Activated T-cell treated with anti-CD3 and anti-CD28 coated beads, Interleukin-2, amount 50 U/mL, for 72 hours (primary cell): ENCODE measurements around the gene IBA57. TPM values are rescaled to one million over a fixed set of nuclear protein-coding genes. Genes with fewer than 3 reads are reported as not detected.
A peak's percentile ranks its signal among the peaks of the same experiment; 100 is the strongest.
"Not testable (repeated sequence)": the region's sequence is repeated elsewhere in the genome, so short reads cannot be mapped to it uniquely, and the experiment has no call there.

Source experiments
- ATAC-seq, 2 donors: fragments of 150-1000 bp; cut with Tn5 transposase; replicated peaks in 1 of 2; 2 replicates each; pipeline ENCODE4 v1.10.0; 2021; ENCODE audit warnings: moderate library complexity in 2 of 2, mild to moderate bottlenecking in 1 of 2
- DNase-seq, 2 donors: peaks; one replicate each; pipeline ENCODE4 v3.0.0; 2021 to 2022; ENCODE audit warnings: mixed read lengths in 1 of 2
- H3K27ac Mint-ChIP-seq: one replicate; pipeline ENCODE4 v1.8.0; 2022; ENCODE audit warnings: mild to moderate bottlenecking, moderate library complexity, mixed read lengths
- H3K27me3 Mint-ChIP-seq: one replicate; pipeline ENCODE4 v1.8.0; 2022; ENCODE audit warnings: low read depth, mixed read lengths
- H3K36me3 Mint-ChIP-seq, 2 donors: one replicate each; pipeline ENCODE4 v1.8.0; 2022; ENCODE audit warnings: mixed read lengths in 2 of 2, mild to moderate bottlenecking in 1 of 2; ENCODE audit not compliant: insufficient read depth in 2 of 2
- H3K4me1 Mint-ChIP-seq: one replicate; pipeline ENCODE4 v1.8.0; 2022; ENCODE audit warnings: low read depth, mixed read lengths
- H3K4me3 Mint-ChIP-seq, 2 donors: one replicate each; pipeline ENCODE4 v1.8.0; 2022; ENCODE audit warnings: mild to moderate bottlenecking in 2 of 2, mixed read lengths in 2 of 2, moderate library complexity in 2 of 2
- H3K9me3 Mint-ChIP-seq, 2 donors: one replicate each; pipeline ENCODE4 v1.8.0; 2022; ENCODE audit warnings: mixed read lengths in 2 of 2
- total RNA-seq, 2 donors: library from RNA; stranded (reverse); gene quantifications; one replicate each; pipeline ENCODE4 v1.2.3, GENCODE V29; 2022

Gene IBA57
- total RNA-seq, 2 donors from 2014 or later, result 9.1 TPM

DNA sequence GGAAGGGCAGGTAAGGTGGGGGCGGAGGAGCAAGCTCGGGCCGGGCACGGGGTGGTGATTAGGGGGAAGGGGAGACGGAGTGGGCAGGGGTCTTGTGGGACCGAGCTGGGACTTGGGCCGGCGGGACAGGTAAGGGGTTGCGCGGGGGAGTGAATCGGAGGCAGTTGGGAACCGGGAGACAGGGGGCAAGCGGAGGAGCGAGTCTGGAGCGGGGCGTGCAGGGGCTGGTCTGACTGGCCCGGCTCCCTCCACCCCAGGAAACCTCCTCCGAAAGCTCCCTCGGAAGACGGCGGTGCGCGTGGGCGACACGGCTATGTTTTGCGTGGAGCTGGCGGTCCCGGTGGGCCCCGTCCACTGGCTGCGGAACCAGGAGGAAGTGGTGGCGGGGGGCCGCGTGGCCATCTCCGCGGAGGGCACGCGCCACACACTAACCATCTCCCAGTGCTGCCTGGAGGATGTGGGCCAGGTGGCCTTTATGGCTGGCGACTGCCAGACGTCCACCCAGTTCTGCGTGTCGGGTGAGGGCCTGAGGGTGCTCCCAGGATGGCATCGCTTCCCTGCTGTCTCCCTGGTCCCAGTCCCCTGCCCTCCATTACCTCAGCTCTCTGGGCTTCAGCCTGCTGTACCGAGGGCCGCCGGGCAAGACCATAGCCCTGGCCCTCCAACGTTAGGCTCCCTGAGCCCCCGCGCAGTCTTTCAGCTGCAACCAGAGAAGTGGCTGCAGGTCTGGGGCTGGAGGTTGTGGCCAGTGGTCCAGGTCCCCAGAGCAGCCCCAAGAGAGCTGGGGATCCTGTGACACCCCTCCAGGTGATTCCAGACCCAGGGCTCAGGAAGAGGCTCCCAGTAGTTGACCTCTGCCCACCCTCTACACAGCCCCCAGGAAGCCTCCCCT, 48.6 kb downstream of the IBA57 start:
- Mint-ChIP-seq H3K27me3 (no peaks in the 10 kb centered on the region), H3K9me3 (no peaks in the 10 kb centered on the region), H3K4me3 (peak overlapping the region; percentile 81 to 82), H3K27ac (peak overlapping the region; percentile 19), H3K36me3 (no peaks in the 10 kb centered on the region), H3K4me1 (no peaks in the 10 kb centered on the region)
- DNase-seq (peak in 1 of 2 donors; percentile 18), ATAC-seq (no peak)

DNA sequence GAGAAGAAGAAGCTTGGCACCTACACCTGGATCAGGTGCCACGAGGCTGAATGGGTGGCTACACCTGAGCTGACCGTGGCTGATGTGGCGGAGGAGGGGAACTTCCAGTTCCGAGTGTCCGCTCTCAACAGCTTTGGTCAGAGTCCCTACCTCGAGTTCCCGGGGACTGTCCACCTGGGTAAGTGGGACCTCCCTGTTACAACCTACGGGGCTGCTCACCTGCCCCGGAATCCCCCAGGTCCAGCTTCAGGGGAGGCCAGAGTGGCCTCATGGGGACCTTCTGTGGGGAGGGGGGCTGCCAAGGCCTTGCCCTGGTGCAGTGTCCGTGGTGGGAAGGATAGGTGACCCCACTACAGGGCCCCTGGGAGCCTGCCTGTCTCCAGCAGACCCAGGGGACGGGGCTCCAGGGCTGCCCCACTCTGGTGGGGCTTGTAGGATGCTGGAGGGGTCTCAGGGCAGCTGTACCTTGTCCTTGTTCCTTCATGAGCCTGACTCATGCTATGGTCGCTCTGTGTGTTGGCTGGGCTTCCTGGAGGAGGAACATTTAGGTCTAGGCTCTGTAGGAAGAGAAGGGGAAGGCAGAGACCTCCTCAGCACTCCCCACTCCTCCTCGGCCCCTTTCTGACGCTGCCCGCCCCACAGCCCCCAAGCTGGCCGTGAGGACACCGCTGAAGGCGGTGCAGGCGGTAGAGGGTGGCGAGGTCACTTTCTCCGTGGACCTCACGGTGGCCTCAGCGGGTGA, 49.5 kb downstream of the IBA57 start:
- H3K27me3 Mint-ChIP-seq, result no peaks in the 10 kb centered on the region
- ATAC-seq (no peak), DNase-seq (no peak)
- H3K4me3 Mint-ChIP-seq, result peak overlapping the region in 1 of 2 donors; percentile 81
- no peaks in the 10 kb centered on the region for H3K9me3 Mint-ChIP-seq
- H3K27ac Mint-ChIP-seq, result no peak overlapping the region
- H3K36me3 Mint-ChIP-seq, result no peaks in the 10 kb centered on the region
- H3K4me1 Mint-ChIP-seq, result no peaks in the 10 kb centered on the region

DNA sequence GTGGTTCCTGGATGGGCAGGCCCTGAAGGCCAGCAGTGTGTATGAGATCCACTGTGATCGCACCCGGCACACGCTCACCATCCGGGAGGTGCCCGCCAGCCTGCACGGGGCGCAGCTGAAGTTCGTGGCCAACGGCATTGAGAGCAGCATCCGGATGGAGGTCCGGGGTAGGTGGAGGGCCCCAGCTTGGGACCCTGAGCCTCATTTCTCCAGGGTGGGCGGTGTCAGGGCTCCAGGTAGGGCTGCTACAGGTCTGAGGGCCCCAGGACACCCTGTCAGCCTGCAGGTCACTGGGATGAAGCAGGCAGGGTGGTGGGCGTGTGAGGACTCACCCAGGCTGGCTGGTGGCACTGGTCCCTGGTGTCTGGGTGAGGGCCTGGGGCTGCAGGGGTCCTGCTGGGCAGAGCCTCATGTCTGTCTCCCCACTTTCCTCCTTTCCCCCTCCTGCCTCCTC, 50.1 kb downstream of the IBA57 start:
- no peaks in the 10 kb centered on the region for H3K27me3 Mint-ChIP-seq
- H3K4me1 Mint-ChIP-seq, result no peaks in the 10 kb centered on the region
- H3K27ac Mint-ChIP-seq, result no peak overlapping the region
- H3K36me3 Mint-ChIP-seq, result no peaks in the 10 kb centered on the region
- ATAC-seq, result no peak
- no peaks in the 10 kb centered on the region for H3K9me3 Mint-ChIP-seq
- H3K4me3 Mint-ChIP-seq, result no peak overlapping the region
- DNase-seq, result no peak

DNA sequence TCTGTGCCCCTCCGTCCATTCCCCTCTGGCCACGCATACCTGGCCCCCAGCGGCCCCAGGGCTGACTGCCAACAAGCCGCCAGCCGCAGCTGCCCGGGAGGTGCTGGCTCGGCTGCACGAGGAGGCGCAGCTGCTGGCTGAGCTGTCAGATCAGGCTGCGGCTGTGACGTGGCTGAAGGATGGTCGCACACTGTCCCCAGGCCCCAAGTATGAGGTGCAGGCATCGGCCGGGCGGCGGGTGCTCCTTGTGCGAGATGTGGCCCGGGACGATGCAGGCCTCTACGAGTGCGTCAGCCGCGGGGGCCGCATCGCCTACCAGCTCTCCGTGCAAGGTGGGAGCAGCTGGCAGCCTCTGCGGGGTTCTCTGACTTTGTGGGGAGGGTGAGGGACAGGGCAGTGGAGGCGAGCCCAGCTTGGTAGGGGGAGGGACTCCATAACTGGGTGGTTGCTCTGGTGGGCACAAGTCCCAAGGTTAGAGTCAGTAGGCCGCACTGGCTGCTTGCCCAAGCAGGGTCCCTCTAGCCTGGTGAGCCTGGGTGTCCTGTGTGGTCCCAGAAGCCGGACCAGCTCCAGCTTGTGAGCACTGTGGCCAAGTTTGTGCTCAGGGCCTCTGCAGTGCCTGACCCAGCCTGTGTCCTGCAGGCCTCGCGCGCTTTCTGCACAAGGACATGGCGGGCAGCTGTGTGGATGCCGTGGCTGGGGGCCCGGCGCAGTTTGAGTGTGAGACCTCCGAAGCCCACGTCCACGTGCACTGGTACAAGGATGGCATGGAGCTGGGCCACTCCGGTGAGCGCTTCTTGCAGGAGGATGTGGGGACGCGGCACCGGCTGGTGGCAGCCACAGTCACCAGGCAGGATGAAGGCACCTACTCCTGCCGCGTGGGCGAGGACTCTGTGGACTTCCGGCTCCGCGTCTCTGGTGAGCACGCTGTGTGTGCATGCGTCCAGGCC, 51.0 kb downstream of the IBA57 start:
- Mint-ChIP-seq H3K27ac (no peak overlapping the region), H3K4me3 (no peak overlapping the region)
- ATAC-seq, result no peak

DNA sequence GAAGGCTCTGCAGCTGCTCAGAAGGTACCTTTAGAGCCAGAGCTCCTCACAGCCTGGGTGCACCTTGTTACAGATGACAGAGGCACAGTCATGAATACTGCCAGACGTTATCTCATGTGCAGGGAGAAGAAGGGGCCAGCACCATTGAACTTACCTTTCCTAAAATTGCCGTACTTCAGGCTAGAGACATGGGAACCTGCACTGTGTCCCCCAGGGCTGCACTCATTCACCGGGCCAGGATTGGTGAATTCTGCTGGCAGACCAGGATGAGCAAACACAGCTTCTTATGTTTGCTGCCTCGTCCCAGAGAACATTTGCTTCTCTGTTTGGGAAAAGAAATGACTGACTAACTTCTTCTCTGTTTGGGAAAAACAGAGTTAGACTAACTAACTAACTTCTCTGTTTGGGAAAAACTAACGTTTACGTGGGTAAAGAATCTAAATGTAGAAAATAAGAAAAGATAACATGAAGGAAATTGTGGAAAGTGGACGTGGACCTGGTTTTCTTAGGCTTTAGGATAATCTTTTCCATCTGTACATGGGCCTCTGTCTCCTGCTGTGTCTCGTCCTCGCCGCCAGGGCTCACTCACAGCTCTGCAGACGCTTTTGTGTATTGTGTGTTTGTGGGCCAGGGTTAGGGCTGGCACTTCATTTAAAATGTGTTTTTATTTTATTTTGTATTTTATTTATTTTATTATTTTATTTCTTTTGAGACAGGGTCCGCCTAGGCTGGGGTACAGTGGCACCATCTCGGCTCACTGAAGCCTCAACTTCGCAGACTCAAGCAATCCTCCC, 52.1 kb downstream of the IBA57 start:
- no peak overlapping the region for H3K27ac Mint-ChIP-seq
- peaks cover 0 to 3% of the 10 kb centered on the region in 2 donors for H3K36me3 Mint-ChIP-seq
- no peaks in the 10 kb centered on the region for H3K9me3 Mint-ChIP-seq
- DNase-seq (no peak), ATAC-seq (no peak)
- no peaks in the 10 kb centered on the region for H3K27me3 Mint-ChIP-seq
- no peak overlapping the region for H3K4me3 Mint-ChIP-seq
- peaks cover 4% of the 10 kb centered on the region for H3K4me1 Mint-ChIP-seq

More for the DNA sequence above, 51.0 kb downstream of the IBA57 start:
- H3K27me3 Mint-ChIP-seq, result no peaks in the 10 kb centered on the region
- H3K9me3 Mint-ChIP-seq, result no peaks in the 10 kb centered on the region
- DNase-seq, result no peak
- peaks cover under 1% of the 10 kb centered on the region for H3K4me1 Mint-ChIP-seq
- no peaks in the 10 kb centered on the region for H3K36me3 Mint-ChIP-seq

DNA sequence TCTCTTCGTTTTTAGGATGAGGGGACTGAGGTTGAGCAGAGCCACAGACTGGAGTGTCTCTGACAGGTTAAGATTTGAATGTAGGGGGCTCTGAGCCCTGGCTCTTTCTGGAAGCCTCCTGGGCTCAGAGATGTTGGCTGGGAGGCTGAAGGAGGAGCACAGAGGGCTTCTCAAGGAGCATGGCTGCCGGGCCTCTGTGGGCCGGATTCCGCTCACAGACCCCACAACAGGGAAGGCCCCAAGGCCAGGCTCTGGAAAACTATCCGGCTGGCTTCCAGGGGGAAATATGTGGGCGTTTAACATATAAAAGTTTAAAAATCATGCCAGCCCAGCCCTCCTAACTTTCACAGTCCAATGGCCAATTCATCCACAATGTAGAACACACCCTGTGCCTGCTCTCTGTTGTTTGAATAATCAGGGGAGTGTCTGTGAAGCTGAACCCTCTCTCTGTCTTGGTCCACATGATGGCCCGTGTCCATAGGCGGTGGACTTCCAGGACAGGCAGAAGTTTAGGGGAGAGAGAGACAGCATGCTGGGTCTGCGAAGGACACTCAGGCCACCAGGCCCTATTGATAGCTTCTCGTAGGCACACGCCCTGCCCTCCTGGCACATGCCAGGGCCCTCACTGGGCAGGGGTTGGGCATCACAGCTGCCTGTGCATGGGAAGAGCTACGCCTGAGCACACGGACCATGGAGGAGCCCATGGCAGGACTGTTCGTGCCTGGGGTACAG, 53.1 kb downstream of the IBA57 start:
- Mint-ChIP-seq H3K27me3 (no peaks in the 10 kb centered on the region), H3K36me3 (peaks cover under 1 to 4% of the 10 kb centered on the region in 2 donors), H3K4me3 (no peak overlapping the region), H3K4me1 (peaks cover 4% of the 10 kb centered on the region), H3K9me3 (no peaks in the 10 kb centered on the region), H3K27ac (no peak overlapping the region)
- DNase-seq (no peak), ATAC-seq (no peak)

DNA sequence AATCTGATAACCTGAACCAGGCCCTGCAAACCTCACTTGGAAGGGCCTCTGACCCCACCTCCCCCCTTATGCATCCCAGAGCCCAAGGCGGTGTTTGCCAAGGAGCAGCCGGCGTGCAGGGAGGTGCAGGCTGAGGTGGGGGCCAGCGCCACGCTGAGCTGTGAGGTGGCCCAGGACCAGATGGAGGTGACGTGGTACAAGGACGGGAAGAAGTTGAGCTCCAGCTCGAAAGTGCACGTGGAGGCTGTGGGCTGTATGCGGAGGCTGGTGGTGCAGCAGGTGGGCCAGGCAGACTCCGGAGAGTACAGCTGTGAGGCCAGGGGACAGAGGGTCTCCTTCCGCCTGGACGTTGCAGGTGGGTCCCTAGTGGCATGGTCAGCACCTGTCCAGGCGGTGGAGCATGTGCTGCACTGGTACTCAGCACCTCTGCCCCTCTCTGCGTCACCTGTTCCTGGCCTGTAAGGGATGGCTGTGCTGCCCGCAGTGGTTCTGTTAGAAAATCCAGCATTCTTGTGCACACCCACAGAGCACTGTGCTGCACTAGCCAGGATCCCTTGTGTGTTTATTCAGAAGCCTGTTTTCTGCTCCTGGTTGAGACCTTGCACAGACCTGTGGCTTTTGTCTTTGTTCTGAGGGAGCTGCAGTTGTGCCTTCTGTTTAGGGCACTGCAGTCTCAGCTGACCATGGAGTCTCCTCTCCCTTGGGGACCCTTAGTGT, 53.8 kb downstream of the IBA57 start:
- no peaks in the 10 kb centered on the region for H3K27me3 Mint-ChIP-seq
- no peak for DNase-seq
- ATAC-seq, result no peak
- peaks cover 0 to 2% of the 10 kb centered on the region in 2 donors for H3K9me3 Mint-ChIP-seq
- H3K27ac Mint-ChIP-seq, result no peak overlapping the region
- peaks cover 7 to 11% of the 10 kb centered on the region in 2 donors for H3K36me3 Mint-ChIP-seq
- H3K4me3 Mint-ChIP-seq, result no peak overlapping the region
- H3K4me1 Mint-ChIP-seq, result peaks cover 4% of the 10 kb centered on the region

DNA sequence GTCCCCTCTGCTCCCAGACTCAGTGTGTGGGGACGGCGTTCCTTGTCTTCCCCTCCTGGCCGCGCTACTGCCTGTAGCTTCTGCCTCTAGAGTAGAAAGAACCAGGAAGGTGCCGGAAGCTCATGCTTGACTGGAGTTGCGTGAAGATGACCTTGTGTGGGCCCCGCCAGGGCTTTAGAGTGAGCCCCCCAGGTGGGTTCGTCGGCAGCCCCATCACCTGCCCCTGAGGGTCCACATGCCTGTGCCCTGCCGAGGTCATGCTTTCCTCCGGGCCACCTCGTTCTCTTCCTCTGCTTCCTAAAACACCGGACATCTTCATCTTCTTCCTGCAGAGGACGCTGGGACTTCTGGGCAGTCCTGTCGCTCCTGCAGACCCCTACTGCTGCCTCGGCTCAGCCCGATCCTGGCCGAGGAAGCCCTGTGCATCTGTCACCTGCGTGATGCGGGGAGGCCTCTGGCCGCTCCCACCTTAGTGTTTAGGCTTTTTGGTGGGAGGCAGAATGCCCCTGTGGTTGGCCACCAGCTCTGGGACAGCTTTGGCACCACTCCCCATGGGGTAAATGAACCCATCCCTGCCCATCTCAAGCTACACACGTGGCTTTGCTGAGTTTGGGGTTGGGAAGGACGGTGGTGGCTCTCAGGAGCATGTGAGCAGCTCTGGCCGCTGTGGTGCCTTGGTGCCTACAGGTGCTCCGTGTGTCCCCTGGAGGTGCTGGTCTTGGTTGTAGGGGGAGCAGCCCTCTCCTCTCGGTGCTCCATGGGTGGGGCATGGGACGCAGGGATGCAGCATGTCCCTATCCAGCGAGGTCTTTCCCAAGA, 54.6 kb downstream of the IBA57 start:
- no peak for DNase-seq
- no peaks in the 10 kb centered on the region for H3K27me3 Mint-ChIP-seq
- H3K36me3 Mint-ChIP-seq, result peaks cover 12 to 17% of the 10 kb centered on the region in 2 donors
- H3K27ac Mint-ChIP-seq, result no peak overlapping the region
- peaks cover 4% of the 10 kb centered on the region for H3K4me1 Mint-ChIP-seq
- H3K4me3 Mint-ChIP-seq, result no peak overlapping the region
- no peak for ATAC-seq
- peaks cover 0 to 3% of the 10 kb centered on the region in 2 donors for H3K9me3 Mint-ChIP-seq

DNA sequence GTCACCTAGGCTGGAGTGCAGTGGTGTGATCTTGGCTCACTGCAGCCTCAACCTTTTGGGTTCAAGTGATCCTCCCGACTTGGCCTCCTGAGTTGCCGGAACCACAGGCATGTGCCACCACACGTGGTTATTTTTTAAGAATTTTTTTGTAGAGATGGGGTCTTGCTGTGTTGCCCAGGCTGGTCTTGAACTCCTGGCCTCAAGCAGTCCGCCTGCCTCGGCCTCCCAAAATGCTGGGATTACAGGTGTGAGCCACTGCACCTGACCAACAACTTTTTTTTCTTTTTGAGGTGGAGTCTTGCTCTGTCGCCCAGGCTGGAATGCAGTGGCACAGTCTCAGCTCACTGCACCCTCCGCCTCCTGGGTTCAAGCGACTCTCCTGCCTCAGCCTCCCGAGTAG, 55.5 kb downstream of the IBA57 start:
- not testable (repeated sequence) for H3K4me3 Mint-ChIP-seq, H3K4me1 Mint-ChIP-seq, ATAC-seq, H3K9me3 Mint-ChIP-seq, H3K27ac Mint-ChIP-seq, DNase-seq, H3K27me3 Mint-ChIP-seq
- H3K36me3 Mint-ChIP-seq, result peaks cover 18 to 25% of the 10 kb centered on the region in 2 donors

DNA sequence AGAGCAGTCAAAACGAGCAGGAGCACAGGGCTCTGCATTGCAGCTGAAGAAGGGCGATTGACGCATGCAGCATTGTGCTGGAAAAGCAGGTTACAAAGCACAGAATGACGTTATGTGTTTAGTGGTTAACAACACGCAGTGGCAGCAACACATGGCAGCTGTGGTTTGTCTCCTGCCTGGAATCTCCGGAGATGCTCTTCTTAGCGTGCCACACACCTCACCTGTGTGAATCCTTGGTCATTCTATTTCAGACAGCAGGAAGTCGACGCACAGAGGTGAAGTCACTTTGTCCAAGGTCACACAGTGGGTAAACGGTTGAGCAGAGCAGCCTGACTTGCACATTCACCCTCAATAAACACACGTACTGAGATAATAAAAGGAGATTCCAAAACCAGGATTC, 56.9 kb downstream of the IBA57 start:
- Mint-ChIP-seq H3K4me3 (no peak overlapping the region), H3K4me1 (peaks cover 4% of the 10 kb centered on the region), H3K9me3 (peaks cover 0 to 3% of the 10 kb centered on the region in 2 donors), H3K27me3 (no peaks in the 10 kb centered on the region), H3K27ac (no peak overlapping the region), H3K36me3 (peaks cover 18 to 25% of the 10 kb centered on the region in 2 donors)
- DNase-seq (no peak), ATAC-seq (no peak)
